GM12878 (cell line): Measurements from ENCODE around the gene DCK. TPM values are rescaled to one million over a fixed set of nuclear protein-coding genes. Genes with fewer than 3 reads are reported as not detected.

ENCODE experiments used
- ATAC-seq: fragments of 200-7000 bp; cut with Tn5 transposase; 3 replicates; pipeline ENCODE4 v1.9.1; 2020; ENCODE audit warnings: mild to moderate bottlenecking, moderate library complexity
- BruUV-seq: library from RNA; stranded (reverse); fragments of 400-500 nt; replicated peaks from 2 replicates; lab custom pipeline; 2021; lab: Mats Ljungman, UMichigan
- CTCF ChIA-PET: fragments of 300-600 bp; sonication (Branson Sonifier 250); formaldehyde crosslinking; extraction: SDS; loops from one replicate; lab custom pipeline; 2021; ENCODE audit warnings: inconsistent platforms; lab: Yijun Ruan, JAX
- POLR2A ChIA-PET: fragments of 350-600 bp; formaldehyde crosslinking; extraction: SDS; loops from one replicate; lab custom pipeline; 2021; ENCODE audit warnings: inconsistent platforms; lab: Charles Lee
- RAD21 ChIA-PET: fragments of 300-600 bp; sonication (Branson Sonifier 250); formaldehyde crosslinking; loops from one replicate; lab custom pipeline; 2023; ENCODE audit warnings: antibody characterized with exemption; ENCODE audit not compliant: unreplicated experiment; lab: Charles Lee
- SMC1A ChIA-PET: fragments of 300-600 bp; sonication (Branson Sonifier 250); formaldehyde crosslinking; loops from one replicate; lab custom pipeline; 2023; ENCODE audit not compliant: unreplicated experiment, uncharacterized antibody; lab: Charles Lee
- DNase-seq: peaks from one replicate; pipeline ENCODE4 v3.0.0-alpha.2; 2011; ENCODE audit warnings: low read depth, low spot score
- FAIRE-seq: peaks from 3 replicates; lab custom pipeline; 2011; peaks lifted over from hg19 to GRCh38; lab: Jason Lieb, UNC
- H2AFZ ChIP-seq: 2 replicates; pipeline ENCODE4 v1.6.0; 2011; ENCODE audit warnings: low read depth, low read length, control low read depth; ENCODE audit not compliant: control insufficient read depth
- H3K27ac ChIP-seq: 2 replicates; pipeline ENCODE4 v1.5.1; 2011; ENCODE audit warnings: control low read depth; ENCODE audit not compliant: control insufficient read depth, insufficient read depth
- H3K27me3 ChIP-seq, 2 experiments: replicated peaks in 1 of 2; 2 replicates each; pipeline versions ENCODE4 v1.6.0 to v1.6.1; 2011; ENCODE audit warnings: low read length in 1 of 2; ENCODE audit not compliant: control insufficient read depth in 2 of 2, insufficient read depth in 2 of 2
- H3K36me3 ChIP-seq, 2 experiments: 2 replicates each; pipeline ENCODE4 v1.5.1; 2011; ENCODE audit warnings: low read length in 1 of 2; ENCODE audit not compliant: control insufficient read depth in 2 of 2, insufficient read depth in 2 of 2
- H3K4me1 ChIP-seq: 2 replicates; pipeline ENCODE4 v1.6.1; 2011; ENCODE audit warnings: mild to moderate bottlenecking, low read length, moderate library complexity, mixed read lengths; ENCODE audit not compliant: control insufficient read depth, insufficient read depth
- H3K4me2 ChIP-seq: 2 replicates; pipeline ENCODE4 v1.6.0; 2011; ENCODE audit warnings: control low read depth; ENCODE audit not compliant: control insufficient read depth, insufficient read depth
- H3K4me3 ChIP-seq: fragments of 200-600 bp; sonication (generic); 2 replicates; pipeline ENCODE4 v1.5.1; 2016
- H3K79me2 ChIP-seq: 2 replicates; pipeline ENCODE4 v1.6.0; 2011; ENCODE audit warnings: low read length; ENCODE audit not compliant: control insufficient read depth, insufficient read depth
- H3K9ac ChIP-seq: 2 replicates; pipeline ENCODE4 v1.8.0; 2011; ENCODE audit warnings: low read length, control low read depth, mixed read lengths; ENCODE audit not compliant: control insufficient read depth, insufficient read depth
- H3K9me3 ChIP-seq: replicated peaks from 3 replicates; pipeline ENCODE4 v1.5.1; 2011; ENCODE audit warnings: mild to moderate bottlenecking, low read length; ENCODE audit not compliant: control insufficient read depth, insufficient read depth
- H4K20me1 ChIP-seq: 2 replicates; pipeline ENCODE4 v1.6.0; 2011; ENCODE audit not compliant: control insufficient read depth, insufficient read depth
- CBX5 ChIP-seq: sonication (generic); IDR thresholded peaks from 2 replicates; pipeline ENCODE4 v1.6.1; 2016; ENCODE audit warnings: low read depth, moderate library complexity, mild to moderate bottlenecking, inconsistent platforms
- CEBPB ChIP-seq, 2 experiments: fragments of 150-350 bp in 1 of 2; IDR thresholded peaks; 2 replicates each; pipeline ENCODE4 v1.6.1; 2012 to 2014; ENCODE audit warnings: low read depth in 2 of 2, low read length in 2 of 2, borderline replicate concordance in 1 of 2, inconsistent platforms in 1 of 2
- CHD2 ChIP-seq: IDR thresholded peaks from 2 replicates; pipeline ENCODE4 v1.6.1; 2011; ENCODE audit warnings: low read depth, low read length, improper control_type of control experiment, borderline replicate concordance
- IRF5 ChIP-seq: fragments of 450-650 bp; IDR thresholded peaks from 2 replicates; pipeline ENCODE4 v1.6.1; 2017; ENCODE audit warnings: borderline replicate concordance
- KLF5 ChIP-seq: fragments of 450-650 bp; IDR thresholded peaks from 2 replicates; pipeline ENCODE4 v1.6.1; 2014; ENCODE audit warnings: mild to moderate bottlenecking; ENCODE audit not compliant: partially characterized antibody
- MEF2A ChIP-seq: IDR thresholded peaks from 2 replicates; pipeline ENCODE4 v1.6.1; 2011; ENCODE audit warnings: low read depth, mild to moderate bottlenecking, low read length, moderate library complexity; ENCODE audit not compliant: insufficient read depth
- MEF2B ChIP-seq: fragments of 450-650 bp; IDR thresholded peaks from 2 replicates; pipeline ENCODE4 v1.6.1; 2018; ENCODE audit warnings: mild to moderate bottlenecking, moderate library complexity; ENCODE audit not compliant: partially characterized antibody, poor library complexity, severe bottlenecking
- MTA2 ChIP-seq: fragments of 450-650 bp; IDR thresholded peaks from 2 replicates; pipeline ENCODE4 v1.6.1; 2016; ENCODE audit warnings: low read depth, mild to moderate bottlenecking, moderate library complexity
- NR2F1 ChIP-seq: fragments of 450-650 bp; conservative IDR thresholded peaks from 2 replicates; pipeline ENCODE4 v1.6.1; 2017; ENCODE audit warnings: mild to moderate bottlenecking
- SMC3 ChIP-seq: IDR thresholded peaks from 2 replicates; pipeline ENCODE4 v1.6.1; 2011; ENCODE audit warnings: low read length, improper control_type of control experiment, borderline replicate concordance
- SUPT20H ChIP-seq: IDR thresholded peaks from 2 replicates; pipeline ENCODE4 v1.6.1; 2011; ENCODE audit warnings: low read depth, mild to moderate bottlenecking, low read length, moderate library complexity, borderline replicate concordance; ENCODE audit not compliant: control insufficient read depth
- SUZ12 ChIP-seq: fragments of 200-600 bp; sonication (generic); IDR thresholded peaks from one replicate; pipeline ENCODE4 v1.6.1; 2018; ENCODE audit warnings: antibody characterized with exemption, mild to moderate bottlenecking; ENCODE audit not compliant: unreplicated experiment
- USF1 ChIP-seq: IDR thresholded peaks from 2 replicates; pipeline ENCODE4 v1.6.1; 2011; ENCODE audit warnings: borderline replicate concordance, low read depth, mild to moderate bottlenecking, moderate library complexity, mixed read lengths, low read length; ENCODE audit not compliant: insufficient read depth; ENCODE audit errors: extremely low read length
- WRNIP1 ChIP-seq: IDR thresholded peaks from 2 replicates; pipeline ENCODE4 v1.6.1; 2011; ENCODE audit warnings: low read depth, low read length, improper control_type of control experiment, borderline replicate concordance
- YY1 ChIP-seq: IDR thresholded peaks from 2 replicates; pipeline ENCODE4 v1.6.1; 2011; ENCODE audit warnings: low read depth, mild to moderate bottlenecking, low read length
- ZNF622 ChIP-seq: fragments of 450-650 bp; IDR thresholded peaks from 2 replicates; pipeline ENCODE4 v1.6.1; 2017; ENCODE audit warnings: mild to moderate bottlenecking, inconsistent platforms
- WGBS: methylation state at CpG from one replicate; pipeline ENCODE4 v1.1.6; 2016; ENCODE audit warnings: low lambda C conversion rate; ENCODE audit not compliant: insufficient replicate concordance, insufficient coverage; ENCODE audit errors: missing lambda C conversion rate; 5-methylcytosine and 5-hydroxymethylcytosine counted together
- in situ Hi-C: fragments of 300-500 bp; cut with MboI; formaldehyde crosslinking; loops from 9 replicates; pipeline ENCODE4 v1.14.3; 2018; ENCODE audit warnings: mixed read lengths
- intact Hi-C: fragments of 100-400 bp; cut with micrococcal nuclease; formaldehyde crosslinking; loops from one replicate; pipeline ENCODE4 v1.14.2; 2022; ENCODE audit not compliant: unreplicated experiment
- polyA plus RNA-seq, 11 experiments: library from polyadenylated mRNA; depleted of rRNA in 4 of 11; unstranded in 6 of 11; stranded (reverse) in 5 of 11; fragments of >200 nt; fragmentation: Nextera tagmentation in 4 of 11; fragmentation: Illumina TruSeq in 1 of 11; extraction: Ambion mirVana in 4 of 11; extraction: Trizol in 1 of 11; gene quantifications; 1 replicate in 1 of 11; 2 replicates in 10 of 11; pipeline versions ENCODE4 v1.2.1 to v1.2.3, GENCODE V29; 2011 to 2016; ENCODE audit warnings: inconsistent platforms in 2 of 11, missing spikeins in 2 of 11, low read depth in 1 of 11
- total RNA-seq, 4 experiments: library from RNA; depleted of rRNA in 3 of 4; stranded (reverse); fragments of >200 nt in 3 of 4; fragmentation: Illumina TruSeq in 1 of 4; extraction: Trizol in 1 of 4; gene quantifications; 2 replicates each; pipeline versions ENCODE4 v1.2.1 to v1.2.3, GENCODE V29; 2013 to 2021

The DCK gene
- total and polyA plus RNA-seq, 10 of the 15 experiments (the other 5 are each of a cell fraction or from before 2014, with no cell fraction given) = 20.0 to 69.4 (median 26.2) TPM

- intact Hi-C loops = no loop called here
- Histone ChIP-seq H3K9ac (no peak overlapping the region), H2AFZ (no peak overlapping the region), H3K4me3 (no peak overlapping the region), H3K36me3 (no peaks in the 10 kb centered on the region), H3K9me3 (no peaks in the 10 kb centered on the region), H3K27ac (no peak overlapping the region), H4K20me1 (no peaks in the 10 kb centered on the region), H3K4me1 (no peaks in the 10 kb centered on the region), H3K4me2 (no peak overlapping the region), H3K27me3 (no peaks in the 10 kb centered on the region), H3K79me2 (no peaks in the 10 kb centered on the region)
- TF ChIP-seq CBX5 = no peak
- no peak for TF ChIP-seq MEF2A
- no peak for TF ChIP-seq SMC3
- TF ChIP-seq SUPT20H = no peak
- no peak for TF ChIP-seq ZNF622
- TF ChIP-seq WRNIP1 = no peak
- TF ChIP-seq YY1 = no peak
- TF ChIP-seq IRF5 = no peak
- no peak for TF ChIP-seq MEF2B
- no peak for TF ChIP-seq CEBPB (IDR thresholded peaks at IDR 0.05; ENCODE audit: borderline replicate concordance in 1 of 2, low read depth in 2 of 2, low read length in 2 of 2)
- no peak for TF ChIP-seq CHD2
- no peak for TF ChIP-seq MTA2
- no peak for TF ChIP-seq SUZ12
- no peak for TF ChIP-seq USF1
- no peak for TF ChIP-seq KLF5
- no peak for TF ChIP-seq NR2F1
- ChIA-PET CTCF (no interaction called here), SMC1A (no interaction called here), POLR2A (no interaction called here), RAD21 (no interaction called here)
- no TSS peak for BruUV-seq
- WGBS = 35% methylated on average over 2 of the region's 2 CpGs
- in situ Hi-C loops = no loop called here
- no peak for DNase-seq
- FAIRE-seq = no peak
- no peak for ATAC-seq
These were observed 72.6 kb downstream of the DCK start for GRCh38 chr4:71065991-71066510.
